ENCODE results near the gene EXOC2.

EXOC2 gene

GRCh38 chr6:441126-441920, 251.6 kb downstream of the EXOC2 start:
- DNase-seq, result no peak

DNA sequence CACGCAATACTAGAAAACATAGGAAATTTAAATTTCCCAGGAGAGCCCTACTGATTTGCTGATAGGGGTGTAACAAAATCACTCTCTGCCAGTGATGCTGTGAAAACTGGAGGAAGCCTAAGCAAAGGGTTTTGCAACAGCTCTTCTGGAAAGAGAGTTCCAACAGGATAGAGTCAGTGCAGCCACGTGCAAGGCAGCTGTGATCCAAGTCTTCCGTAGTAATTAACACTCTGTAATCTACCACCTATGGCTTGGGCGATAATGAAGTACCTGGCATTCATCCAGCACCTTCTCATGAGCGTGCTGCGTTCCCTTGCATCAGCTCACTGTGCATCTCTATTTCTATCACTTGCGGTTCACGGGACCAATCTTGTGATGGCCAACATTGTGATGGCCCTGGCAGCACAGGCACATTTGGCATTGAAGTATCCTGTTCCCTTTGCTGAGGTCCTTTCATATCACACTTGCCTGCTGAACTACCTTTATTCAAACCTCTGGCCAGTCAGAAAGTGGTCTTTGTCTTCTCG, 253.2 kb downstream of the EXOC2 start:
- DNase-seq, result no peak

DNA sequence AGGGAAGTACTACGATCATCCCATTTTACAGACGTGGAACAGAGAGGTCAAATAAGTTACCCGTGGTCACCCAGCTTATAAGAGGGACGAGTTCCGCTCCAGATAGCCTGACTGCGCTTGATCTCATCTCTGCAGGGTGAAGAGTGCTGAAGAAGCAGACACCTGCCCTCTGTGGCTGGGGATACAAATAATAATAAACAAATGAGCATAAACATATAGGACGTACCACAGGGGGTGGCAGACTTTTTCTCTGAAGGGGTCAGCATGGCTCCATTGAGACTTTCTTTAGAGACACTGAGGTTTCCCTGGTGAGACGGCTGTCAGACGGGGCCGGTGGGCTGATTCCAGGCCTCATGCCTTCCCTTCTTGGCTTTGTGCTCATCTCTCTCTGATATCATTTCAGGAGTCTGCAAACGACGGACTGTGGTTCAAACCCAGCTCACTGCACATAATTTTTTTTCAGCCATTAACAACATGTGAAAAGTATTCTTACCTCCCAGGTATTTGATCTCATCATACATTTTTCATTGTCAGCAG, 254.2 kb downstream of the EXOC2 start:
- DNase-seq, result no peak

DNA sequence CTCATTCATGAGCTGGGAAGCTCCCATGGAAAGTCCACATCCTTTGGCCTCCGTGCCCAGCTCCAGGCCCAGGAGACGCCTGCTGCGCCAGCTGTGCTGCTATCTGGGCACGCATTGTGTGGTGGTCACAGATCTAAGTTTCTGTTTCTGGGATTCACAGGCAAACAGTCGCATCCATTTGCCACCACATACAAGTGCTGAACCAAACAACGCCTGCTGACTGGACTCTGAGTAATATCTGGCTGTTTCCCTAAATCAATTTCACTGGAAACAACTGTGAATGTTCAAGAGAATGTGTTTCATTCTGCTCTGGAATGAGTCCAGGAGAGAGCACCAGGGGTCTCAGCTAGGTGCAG, 255.9 kb downstream of the EXOC2 start:
- DNase-seq, result no peak

GRCh38 chr6:436308-437036, 256.5 kb downstream of the EXOC2 start:
- DNase-seq, result no peak

DNA sequence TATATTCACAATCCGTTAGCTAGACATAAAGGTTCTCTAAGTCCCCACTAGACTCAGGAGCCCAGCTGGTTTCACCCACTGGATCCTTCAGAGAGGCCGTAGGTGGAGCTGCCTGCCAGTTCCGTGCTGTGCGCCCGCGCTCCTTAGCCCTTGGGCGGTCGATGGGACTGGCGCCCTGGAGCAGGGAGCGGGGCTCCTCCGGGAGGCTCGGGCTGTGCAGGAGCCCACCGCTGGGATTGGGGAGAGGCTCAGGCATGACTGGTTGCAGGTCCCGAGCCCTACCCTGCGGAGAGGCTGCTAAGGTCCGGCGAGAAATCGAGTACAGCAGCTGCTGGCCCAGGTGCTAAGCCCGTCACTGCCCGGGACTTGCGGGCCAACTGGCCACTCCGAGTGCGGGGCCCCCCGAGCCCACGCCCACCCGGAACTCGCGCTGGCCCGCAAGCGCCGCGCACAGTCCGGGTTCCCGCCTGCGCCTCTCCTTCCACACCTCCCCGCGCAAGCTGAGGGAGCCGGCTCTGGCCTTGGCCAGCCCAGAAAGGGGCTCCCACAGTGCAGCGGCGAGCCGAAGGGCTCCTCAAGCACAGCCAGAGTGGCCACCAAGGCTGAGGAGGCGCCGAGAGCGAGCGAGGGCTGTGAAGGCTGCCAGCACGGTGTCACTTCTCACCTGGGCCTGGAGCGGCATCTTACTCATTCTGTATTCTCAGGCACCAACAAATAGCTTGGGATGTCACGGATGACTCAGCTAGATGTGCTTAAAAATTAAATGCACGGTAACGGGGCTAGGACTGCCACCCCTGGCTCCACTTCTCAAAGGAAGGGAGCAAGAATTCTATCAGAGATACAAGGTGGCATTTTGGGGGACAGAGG, 257.3 kb downstream of the EXOC2 start:
- DNase-seq, result no peak

All from stimulated activated naive CD4-positive, alpha-beta T cell treated with Interleukin-2 at 50 U/mL for 16 hours (primary cell).